Measurements from ENCODE around the gene HOTAIR.

DNA sequence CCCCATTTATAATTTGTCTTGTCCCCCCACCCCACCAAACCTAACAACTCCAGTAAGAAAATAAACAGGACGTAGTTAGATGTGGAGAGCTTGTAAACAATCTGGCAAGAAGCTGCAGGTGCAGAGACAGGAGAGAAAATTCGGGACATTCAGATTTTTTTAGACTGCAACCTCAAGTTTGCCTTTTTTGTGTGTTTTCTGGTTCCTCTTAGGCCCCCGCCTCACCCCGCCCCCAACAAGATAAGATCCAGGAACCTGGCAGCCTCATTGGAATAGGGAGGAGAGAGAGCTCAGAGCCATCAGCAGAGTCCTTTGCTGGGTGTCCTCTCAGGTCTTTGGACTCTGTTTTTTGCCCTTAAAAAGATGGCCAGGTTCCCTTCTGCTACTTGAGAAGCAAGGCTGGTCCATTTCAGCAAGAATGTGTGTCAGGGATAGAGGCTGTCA lies 13.1 kb upstream of the HOTAIR start:
- TF ChIP-seq, protein P1, sequence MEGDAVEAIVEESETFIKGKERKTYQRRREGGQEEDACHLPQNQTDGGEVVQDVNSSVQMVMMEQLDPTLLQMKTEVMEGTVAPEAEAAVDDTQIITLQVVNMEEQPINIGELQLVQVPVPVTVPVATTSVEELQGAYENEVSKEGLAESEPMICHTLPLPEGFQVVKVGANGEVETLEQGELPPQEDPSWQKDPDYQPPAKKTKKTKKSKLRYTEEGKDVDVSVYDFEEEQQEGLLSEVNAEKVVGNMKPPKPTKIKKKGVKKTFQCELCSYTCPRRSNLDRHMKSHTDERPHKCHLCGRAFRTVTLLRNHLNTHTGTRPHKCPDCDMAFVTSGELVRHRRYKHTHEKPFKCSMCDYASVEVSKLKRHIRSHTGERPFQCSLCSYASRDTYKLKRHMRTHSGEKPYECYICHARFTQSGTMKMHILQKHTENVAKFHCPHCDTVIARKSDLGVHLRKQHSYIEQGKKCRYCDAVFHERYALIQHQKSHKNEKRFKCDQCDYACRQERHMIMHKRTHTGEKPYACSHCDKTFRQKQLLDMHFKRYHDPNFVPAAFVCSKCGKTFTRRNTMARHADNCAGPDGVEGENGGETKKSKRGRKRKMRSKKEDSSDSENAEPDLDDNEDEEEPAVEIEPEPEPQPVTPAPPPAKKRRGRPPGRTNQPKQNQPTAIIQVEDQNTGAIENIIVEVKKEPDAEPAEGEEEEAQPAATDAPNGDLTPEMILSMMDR (IDR thresholded peaks at IDR 0.05) = no peak
- TF ChIP-seq EZH2 (IDR thresholded peaks at IDR 0.05) = no peak

Data from neural progenitor cell (in vitro differentiated cells).